HepG2 (cell line): Measurements from ENCODE around the gene KCNK7. TPM values are rescaled to one million over a fixed set of nuclear protein-coding genes. Genes with fewer than 3 reads are reported as not detected.

ENCODE experiments used
- FUBP1 ChIP-seq: sonication (generic); formaldehyde crosslinking; IDR thresholded peaks from 2 replicates; pipeline ENCODE4 v1.5.1; 2020; ENCODE audit warnings: missing genetic modification reagents, mild to moderate bottlenecking, borderline replicate concordance
- GABPB1 ChIP-seq: IDR thresholded peaks from 2 replicates; pipeline ENCODE4 v1.6.1; 2016; ENCODE audit warnings: mild to moderate bottlenecking, missing genetic modification reagents, moderate library complexity, missing compliant biosample characterization
- MAZ ChIP-seq, 2 experiments: sonication (generic) in 1 of 2; formaldehyde crosslinking in 1 of 2; IDR thresholded peaks; 2 replicates each; pipeline versions ENCODE4 v1.5.0 to v1.6.1; 2012 to 2020; ENCODE audit warnings: low read depth in 2 of 2, mild to moderate bottlenecking in 2 of 2, borderline replicate concordance in 1 of 2, improper control_type of control experiment in 1 of 2, low read length in 1 of 2, missing genetic modification reagents in 1 of 2, moderate library complexity in 1 of 2
- PITX1 ChIP-seq: sonication (generic); formaldehyde crosslinking; IDR thresholded peaks from 2 replicates; pipeline ENCODE4 v1.5.1; 2020; ENCODE audit warnings: mild to moderate bottlenecking, missing genetic modification reagents
- RERE ChIP-seq: IDR thresholded peaks from 2 replicates; pipeline ENCODE4 v1.6.1; 2016; ENCODE audit warnings: low read depth, missing genetic modification reagents, missing compliant biosample characterization
- ZNF770 ChIP-seq: sonication (generic); formaldehyde crosslinking; IDR thresholded peaks from 2 replicates; pipeline ENCODE4 v1.5.0; 2020; ENCODE audit warnings: mild to moderate bottlenecking, missing genetic modification reagents
- polyA plus RNA-seq, 8 experiments: library from polyadenylated mRNA; depleted of rRNA in 3 of 8; stranded (reverse) in 7 of 8; unstranded in 1 of 8; fragments of >200 nt; fragmentation: Illumina TruSeq in 4 of 8; extraction: Trizol in 4 of 8; gene quantifications; 2 replicates each; pipeline versions ENCODE4 v1.2.1 to v1.2.3, GENCODE V29; 2011 to 2016; ENCODE audit warnings: low read depth in 4 of 8, missing spikeins in 1 of 8, mixed read lengths in 1 of 8; ENCODE audit not compliant: insufficient read depth in 1 of 8
- total RNA-seq, 5 experiments: library from RNA; depleted of rRNA; stranded (reverse); fragments of >200 nt; fragmentation: Illumina TruSeq; extraction: Trizol; gene quantifications; 2 replicates each; pipeline ENCODE4 v1.2.3, GENCODE V29; 2016; ENCODE audit warnings: low read depth in 1 of 5
- TF ChIP-seq, protein P1 (sequence below): sonication (generic); formaldehyde crosslinking; IDR thresholded peaks from 2 replicates; pipeline ENCODE4 v1.5.0; 2020; ENCODE audit warnings: missing genetic modification reagents
- TF ChIP-seq, protein P2 (sequence below): sonication (generic); formaldehyde crosslinking; IDR thresholded peaks from 2 replicates; pipeline ENCODE4 v1.5.0; 2020; ENCODE audit warnings: mild to moderate bottlenecking, missing genetic modification reagents
- TF ChIP-seq, protein P3 (sequence below): sonication (generic); formaldehyde crosslinking; IDR thresholded peaks from 2 replicates; pipeline ENCODE4 v1.5.1; 2020; ENCODE audit warnings: missing genetic modification reagents, mild to moderate bottlenecking, borderline replicate concordance
- TF ChIP-seq, protein P4 (sequence below): sonication (generic); formaldehyde crosslinking; IDR thresholded peaks from 2 replicates; pipeline ENCODE4 v1.4.0; 2020; ENCODE audit warnings: missing genetic modification reagents

The KCNK7 gene
- total and polyA plus RNA-seq, 2 of the 13 experiments (the other 11 are each of a cell fraction or from before 2014, with no cell fraction given) = 0.11 TPM; not detected in 1

- TF ChIP-seq RERE (CRISPR knock-in tag) = no peak
- TF ChIP-seq MAZ (IDR thresholded peaks at IDR 0.05; ENCODE audit: borderline replicate concordance, low read depth, low read length) = no peak
- peak; percentile 40; the same call in 1 of the 2 replicates for TF ChIP-seq MAZ (CRISPR knock-in tag; IDR thresholded peaks at IDR 0.05; ENCODE audit: low read depth)
- TF ChIP-seq, protein P1, sequence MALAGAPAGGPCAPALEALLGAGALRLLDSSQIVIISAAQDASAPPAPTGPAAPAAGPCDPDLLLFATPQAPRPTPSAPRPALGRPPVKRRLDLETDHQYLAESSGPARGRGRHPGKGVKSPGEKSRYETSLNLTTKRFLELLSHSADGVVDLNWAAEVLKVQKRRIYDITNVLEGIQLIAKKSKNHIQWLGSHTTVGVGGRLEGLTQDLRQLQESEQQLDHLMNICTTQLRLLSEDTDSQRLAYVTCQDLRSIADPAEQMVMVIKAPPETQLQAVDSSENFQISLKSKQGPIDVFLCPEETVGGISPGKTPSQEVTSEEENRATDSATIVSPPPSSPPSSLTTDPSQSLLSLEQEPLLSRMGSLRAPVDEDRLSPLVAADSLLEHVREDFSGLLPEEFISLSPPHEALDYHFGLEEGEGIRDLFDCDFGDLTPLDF (CRISPR knock-in tag) = no peak
- TF ChIP-seq, protein P2, sequence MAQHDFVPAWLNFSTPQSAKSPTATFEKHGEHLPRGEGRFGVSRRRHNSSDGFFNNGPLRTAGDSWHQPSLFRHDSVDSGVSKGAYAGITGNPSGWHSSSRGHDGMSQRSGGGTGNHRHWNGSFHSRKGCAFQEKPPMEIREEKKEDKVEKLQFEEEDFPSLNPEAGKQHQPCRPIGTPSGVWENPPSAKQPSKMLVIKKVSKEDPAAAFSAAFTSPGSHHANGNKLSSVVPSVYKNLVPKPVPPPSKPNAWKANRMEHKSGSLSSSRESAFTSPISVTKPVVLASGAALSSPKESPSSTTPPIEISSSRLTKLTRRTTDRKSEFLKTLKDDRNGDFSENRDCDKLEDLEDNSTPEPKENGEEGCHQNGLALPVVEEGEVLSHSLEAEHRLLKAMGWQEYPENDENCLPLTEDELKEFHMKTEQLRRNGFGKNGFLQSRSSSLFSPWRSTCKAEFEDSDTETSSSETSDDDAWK (CRISPR knock-in tag) = no peak
- TF ChIP-seq, protein P3, sequence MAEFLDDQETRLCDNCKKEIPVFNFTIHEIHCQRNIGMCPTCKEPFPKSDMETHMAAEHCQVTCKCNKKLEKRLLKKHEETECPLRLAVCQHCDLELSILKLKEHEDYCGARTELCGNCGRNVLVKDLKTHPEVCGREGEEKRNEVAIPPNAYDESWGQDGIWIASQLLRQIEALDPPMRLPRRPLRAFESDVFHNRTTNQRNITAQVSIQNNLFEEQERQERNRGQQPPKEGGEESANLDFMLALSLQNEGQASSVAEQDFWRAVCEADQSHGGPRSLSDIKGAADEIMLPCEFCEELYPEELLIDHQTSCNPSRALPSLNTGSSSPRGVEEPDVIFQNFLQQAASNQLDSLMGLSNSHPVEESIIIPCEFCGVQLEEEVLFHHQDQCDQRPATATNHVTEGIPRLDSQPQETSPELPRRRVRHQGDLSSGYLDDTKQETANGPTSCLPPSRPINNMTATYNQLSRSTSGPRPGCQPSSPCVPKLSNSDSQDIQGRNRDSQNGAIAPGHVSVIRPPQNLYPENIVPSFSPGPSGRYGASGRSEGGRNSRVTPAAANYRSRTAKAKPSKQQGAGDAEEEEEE (CRISPR knock-in tag) = no peak
- no peak for TF ChIP-seq GABPB1 (CRISPR knock-in tag)
- TF ChIP-seq FUBP1 (CRISPR knock-in tag) = no peak
- TF ChIP-seq, protein P4, sequence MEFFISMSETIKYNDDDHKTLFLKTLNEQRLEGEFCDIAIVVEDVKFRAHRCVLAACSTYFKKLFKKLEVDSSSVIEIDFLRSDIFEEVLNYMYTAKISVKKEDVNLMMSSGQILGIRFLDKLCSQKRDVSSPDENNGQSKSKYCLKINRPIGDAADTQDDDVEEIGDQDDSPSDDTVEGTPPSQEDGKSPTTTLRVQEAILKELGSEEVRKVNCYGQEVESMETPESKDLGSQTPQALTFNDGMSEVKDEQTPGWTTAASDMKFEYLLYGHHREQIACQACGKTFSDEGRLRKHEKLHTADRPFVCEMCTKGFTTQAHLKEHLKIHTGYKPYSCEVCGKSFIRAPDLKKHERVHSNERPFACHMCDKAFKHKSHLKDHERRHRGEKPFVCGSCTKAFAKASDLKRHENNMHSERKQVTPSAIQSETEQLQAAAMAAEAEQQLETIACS (CRISPR knock-in tag) = no peak
- TF ChIP-seq ZNF770 (CRISPR knock-in tag) = no peak
- no peak for TF ChIP-seq PITX1
Observed at GRCh38 chr11:65615950-65616574, 20.5 kb upstream of the KCNK7 start (continued).
